A673 (cell line): ENCODE data around the gene WDR7. TPM values are rescaled to one million over a fixed set of nuclear protein-coding genes. Genes with fewer than 3 reads are reported as not detected.
A peak's percentile ranks its signal among the peaks of the same experiment; 100 is the strongest.

Source experiments
- BruUV-seq: library from RNA; stranded (reverse); fragments of 400-500 nt; replicated peaks from 2 replicates; lab custom pipeline; 2021; lab: Mats Ljungman, UMichigan
- CTCF ChIA-PET: fragments of 300-600 bp; sonication (Branson Sonifier 250); formaldehyde crosslinking; loops from one replicate; lab custom pipeline; 2022; ENCODE audit warnings: antibody characterized with exemption; lab: Charles Lee
- POLR2A ChIA-PET: fragments of 300-600 bp; sonication (Branson Sonifier 250); formaldehyde crosslinking; loops from one replicate; lab custom pipeline; 2022; ENCODE audit warnings: antibody characterized with exemption; ENCODE audit not compliant: low non-redundant PET; lab: Charles Lee
- DNase-seq: peaks from one replicate; pipeline ENCODE4 v3.0.0-alpha.2; 2015; ENCODE audit warnings: low spot score
- H3K27ac ChIP-seq: fragments of 200-600 bp; sonication (generic); 2 replicates; pipeline ENCODE4 v1.5.1; 2016; ENCODE audit warnings: mixed run types, low read depth, mild to moderate bottlenecking, mixed read lengths, antibody characterized with exemption, low read length; ENCODE audit not compliant: poor library complexity, severe bottlenecking
- H3K27me3 ChIP-seq: fragments of 200-600 bp; sonication (generic); replicated peaks from 2 replicates; pipeline ENCODE4 v1.6.1; 2017; ENCODE audit warnings: mixed run types, low read depth, mild to moderate bottlenecking, mixed read lengths, antibody characterized with exemption, low read length; ENCODE audit not compliant: insufficient read depth, poor library complexity
- H3K36me3 ChIP-seq: fragments of 200-600 bp; sonication (generic); 2 replicates; pipeline ENCODE4 v1.6.1; 2016; ENCODE audit warnings: mixed run types, mild to moderate bottlenecking, mixed read lengths, antibody characterized with exemption, low read length; ENCODE audit not compliant: insufficient read depth, poor library complexity, severe bottlenecking
- H3K4me1 ChIP-seq: fragments of 200-600 bp; sonication (generic); 2 replicates; pipeline ENCODE4 v1.6.1; 2017; ENCODE audit warnings: mixed run types, mild to moderate bottlenecking, mixed read lengths, antibody characterized with exemption, low read length; ENCODE audit not compliant: insufficient read depth, poor library complexity, severe bottlenecking
- H3K4me3 ChIP-seq: fragments of 200-600 bp; sonication (generic); 2 replicates; pipeline ENCODE4 v1.5.1; 2016; ENCODE audit warnings: low read depth, mixed run types, mild to moderate bottlenecking, mixed read lengths, low read length; ENCODE audit not compliant: poor library complexity, severe bottlenecking
- H3K9me3 ChIP-seq: fragments of 200-600 bp; sonication (generic); 2 replicates; pipeline ENCODE4 v1.6.1; 2016; ENCODE audit warnings: mixed run types, low read depth, mild to moderate bottlenecking, mixed read lengths, antibody characterized with exemption, low read length; ENCODE audit not compliant: poor library complexity, severe bottlenecking
- EZH2 ChIP-seq: fragments of 200-600 bp; sonication (generic); IDR thresholded peaks from 2 replicates; pipeline ENCODE4 v1.6.1; 2017; ENCODE audit warnings: borderline replicate concordance, low read depth, mild to moderate bottlenecking, mixed read lengths, antibody characterized with exemption, low read length; ENCODE audit not compliant: poor library complexity, severe bottlenecking
- intact Hi-C: fragments of 100-400 bp; cut with micrococcal nuclease; formaldehyde crosslinking; loops from one replicate; pipeline ENCODE4 v1.10.0; 2022; ENCODE audit not compliant: unreplicated experiment
- total RNA-seq: library from RNA; stranded (reverse); gene quantifications from 2 replicates; pipeline ENCODE4 v1.2.3, GENCODE V29; 2021
- TF ChIP-seq, protein P1 (sequence below): fragments of 300-800, 200-600 bp; sonication (generic); conservative IDR thresholded peaks from 2 replicates; pipeline ENCODE4 v1.5.1; 2017; ENCODE audit warnings: low read depth, mild to moderate bottlenecking, antibody characterized with exemption, low read length, moderate library complexity, mixed read lengths

Gene WDR7
- total RNA-seq, 1 experiment from 2014 or later = 21.2 TPM

DNA sequence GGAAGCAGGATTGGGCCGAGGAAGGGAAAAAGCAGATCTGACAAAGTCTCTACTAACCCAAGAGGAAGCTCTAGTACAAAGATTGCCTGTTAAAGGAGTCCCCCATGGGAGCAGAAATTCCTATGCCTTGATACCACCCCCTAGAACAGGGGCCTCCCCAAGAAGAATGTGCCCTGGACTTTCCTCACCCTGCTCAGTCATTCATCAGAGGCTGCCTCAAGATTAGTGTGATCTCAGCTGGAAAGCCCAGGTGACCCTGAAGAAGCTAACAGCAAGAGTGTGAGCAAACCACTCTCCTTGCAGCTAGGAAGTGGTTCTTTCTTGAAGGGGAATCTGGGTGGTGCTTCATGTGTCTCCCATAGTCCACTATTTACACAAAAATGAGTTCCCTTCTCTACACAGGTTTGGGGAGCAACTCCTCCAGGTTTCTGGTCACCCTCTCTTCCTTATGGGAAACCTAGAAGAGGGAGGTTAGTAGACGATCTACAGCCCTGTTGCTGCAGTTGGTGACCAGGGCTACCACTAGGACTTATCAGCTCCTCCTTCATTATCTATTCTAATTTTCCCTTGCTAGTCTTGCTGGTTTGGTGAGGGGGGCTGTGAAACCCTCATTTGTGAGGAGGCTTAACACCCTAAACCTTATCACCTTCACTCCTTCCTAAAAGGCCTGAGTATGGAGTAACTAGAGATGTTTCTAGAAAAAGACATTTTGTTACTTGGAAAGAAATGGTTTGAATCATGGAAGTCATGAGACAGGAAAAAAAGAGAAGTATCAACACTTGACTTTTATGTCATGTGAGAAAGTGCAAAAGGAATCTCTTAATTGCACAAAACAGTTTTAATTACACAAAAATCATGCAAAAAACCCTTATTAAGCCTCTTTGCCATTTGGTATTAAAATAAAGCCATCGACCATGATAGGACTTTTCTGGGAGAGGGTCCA lies 2.9 kb upstream of the WDR7 start:
- intact Hi-C loops = no loop called here
- no peak for DNase-seq
- no peak overlapping the region for H3K4me3 ChIP-seq
- H3K27me3 ChIP-seq = no peaks in the 10 kb centered on the region
- ChIA-PET POLR2A (no interaction called here), CTCF (no interaction called here)
- no TSS peak for BruUV-seq
- TF ChIP-seq, protein P1, sequence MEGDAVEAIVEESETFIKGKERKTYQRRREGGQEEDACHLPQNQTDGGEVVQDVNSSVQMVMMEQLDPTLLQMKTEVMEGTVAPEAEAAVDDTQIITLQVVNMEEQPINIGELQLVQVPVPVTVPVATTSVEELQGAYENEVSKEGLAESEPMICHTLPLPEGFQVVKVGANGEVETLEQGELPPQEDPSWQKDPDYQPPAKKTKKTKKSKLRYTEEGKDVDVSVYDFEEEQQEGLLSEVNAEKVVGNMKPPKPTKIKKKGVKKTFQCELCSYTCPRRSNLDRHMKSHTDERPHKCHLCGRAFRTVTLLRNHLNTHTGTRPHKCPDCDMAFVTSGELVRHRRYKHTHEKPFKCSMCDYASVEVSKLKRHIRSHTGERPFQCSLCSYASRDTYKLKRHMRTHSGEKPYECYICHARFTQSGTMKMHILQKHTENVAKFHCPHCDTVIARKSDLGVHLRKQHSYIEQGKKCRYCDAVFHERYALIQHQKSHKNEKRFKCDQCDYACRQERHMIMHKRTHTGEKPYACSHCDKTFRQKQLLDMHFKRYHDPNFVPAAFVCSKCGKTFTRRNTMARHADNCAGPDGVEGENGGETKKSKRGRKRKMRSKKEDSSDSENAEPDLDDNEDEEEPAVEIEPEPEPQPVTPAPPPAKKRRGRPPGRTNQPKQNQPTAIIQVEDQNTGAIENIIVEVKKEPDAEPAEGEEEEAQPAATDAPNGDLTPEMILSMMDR = no peak
- TF ChIP-seq EZH2 = no peak
- no peaks in the 10 kb centered on the region for H3K4me1 ChIP-seq
- no peak overlapping the region for H3K27ac ChIP-seq
- H3K36me3 ChIP-seq = no peaks in the 10 kb centered on the region
- H3K9me3 ChIP-seq = no peaks in the 10 kb centered on the region

DNA sequence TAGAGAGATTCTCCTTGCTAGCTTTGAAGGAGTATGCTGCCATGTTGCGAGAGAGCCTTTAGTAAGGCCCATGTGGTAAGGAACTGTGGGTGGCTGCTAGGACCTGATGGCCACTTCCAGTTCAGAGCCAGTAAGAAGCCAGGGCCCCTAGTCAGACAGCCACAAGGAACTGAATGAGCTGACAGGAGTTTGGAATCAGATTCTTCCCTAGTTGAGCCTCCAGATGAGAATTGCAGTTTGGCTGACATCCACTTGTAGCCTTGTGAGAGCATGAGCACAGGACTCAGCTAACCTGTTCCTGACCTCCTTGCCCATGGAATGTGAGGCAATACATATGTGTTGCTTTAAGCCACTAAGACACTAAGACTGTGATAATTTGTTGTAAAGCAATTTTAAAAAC lies 1.2 kb upstream of the WDR7 start:
- intact Hi-C loops = no loop called here
- H3K27me3 ChIP-seq = no peaks in the 10 kb centered on the region
- no peak overlapping the region for H3K27ac ChIP-seq
- BruUV-seq = no TSS peak
- H3K9me3 ChIP-seq = no peaks in the 10 kb centered on the region
- no peaks in the 10 kb centered on the region for H3K4me1 ChIP-seq
- POLR2A ChIA-PET = no interaction called here
- H3K4me3 ChIP-seq = no peak overlapping the region
- TF ChIP-seq, protein P1 = no peak
- TF ChIP-seq EZH2 = no peak
- DNase-seq = no peak
- no peaks in the 10 kb centered on the region for H3K36me3 ChIP-seq
- CTCF ChIA-PET = no interaction called here

DNA sequence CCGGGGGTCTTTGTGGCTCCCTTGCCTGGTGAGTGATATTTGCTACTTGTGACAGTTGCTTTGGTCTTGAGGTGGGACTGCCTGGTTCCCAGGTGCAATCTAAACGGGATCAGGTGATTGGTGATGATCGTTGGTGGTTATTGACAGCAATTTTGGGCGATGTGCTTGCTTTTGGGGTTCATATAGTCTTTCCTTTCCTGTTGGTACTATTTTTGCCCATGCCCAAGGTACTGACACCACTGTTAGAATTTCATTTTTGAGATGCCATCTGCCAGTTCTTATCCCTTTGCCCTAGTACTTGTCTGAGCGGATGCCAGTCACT lies 573 bp downstream of the WDR7 start:
- ChIA-PET POLR2A (no interaction called here), CTCF (no interaction called here)
- Histone ChIP-seq H3K27ac (peak overlapping the region; percentile 73), H3K4me3 (peak overlapping the region; percentile 87), H3K9me3 (no peaks in the 10 kb centered on the region), H3K4me1 (no peaks in the 10 kb centered on the region), H3K36me3 (no peaks in the 10 kb centered on the region), H3K27me3 (no peaks in the 10 kb centered on the region)
- intact Hi-C loops = no loop called here
- TSS peak; percentile 53 for BruUV-seq
- DNase-seq = no peak
- no peak for TF ChIP-seq EZH2
